Measurements from ENCODE around the gene GTF2IRD1. TPM values are rescaled to one million over a fixed set of nuclear protein-coding genes. Genes with fewer than 3 reads are reported as not detected.
A peak's percentile ranks its signal among the peaks of the same experiment; 100 is the strongest.

Gene GTF2IRD1
- total RNA-seq, 4 donors from 2014 or later: 11.5 to 39.1 (median 22.5) TPM

- Histone ChIP-seq H3K9me3 (no peaks in the 10 kb centered on the region), H3K4me3 (no peak overlapping the region), H3K4me1 (no peaks in the 10 kb centered on the region), H3K36me3 (no peaks in the 10 kb centered on the region), H3K27me3 (no peaks in the 10 kb centered on the region), H3K27ac (peak overlapping the region; percentile 95 to 98)
- TF ChIP-seq CTCF (IDR thresholded peaks at IDR 0.05) (no peak), POLR2A (IDR thresholded peaks at IDR 0.05) (no peak)
- no peak for DNase-seq
- intact Hi-C loops (cut with DNase I; ENCODE audit: low total_unique reads): no loop called here
Observed at GRCh38 chr7:74455291-74455804, 1.6 kb downstream of the GTF2IRD1 start.

- DNase-seq: no peak
- Histone ChIP-seq H3K9me3 (no peaks in the 10 kb centered on the region), H3K36me3 (no peaks in the 10 kb centered on the region), H3K4me1 (no peaks in the 10 kb centered on the region), H3K27ac (peak overlapping the region; percentile 95 to 98), H3K27me3 (no peaks in the 10 kb centered on the region), H3K4me3 (no peak overlapping the region)
- intact Hi-C loops (cut with DNase I; ENCODE audit: low total_unique reads): no loop called here
- TF ChIP-seq CTCF (IDR thresholded peaks at IDR 0.05) (no peak), POLR2A (IDR thresholded peaks at IDR 0.05) (no peak)
Observed at GRCh38 chr7:74455928-74456327, 2.2 kb downstream of the GTF2IRD1 start.

- Histone ChIP-seq H3K36me3 (no peaks in the 10 kb centered on the region), H3K4me3 (no peak overlapping the region), H3K27me3 (no peaks in the 10 kb centered on the region), H3K9me3 (no peaks in the 10 kb centered on the region), H3K27ac (peak overlapping the region in 1 of 2 donors; percentile 98), H3K4me1 (no peaks in the 10 kb centered on the region)
- intact Hi-C loops (cut with DNase I; ENCODE audit: low total_unique reads): no loop called here
- DNase-seq: no peak
- TF ChIP-seq CTCF (IDR thresholded peaks at IDR 0.05): no peak
- TF ChIP-seq POLR2A (IDR thresholded peaks at IDR 0.05): no peak
Observed at GRCh38 chr7:74457007-74457406, 3.3 kb downstream of the GTF2IRD1 start.

GRCh38 chr7:74461970-74462706, 8.4 kb downstream of the GTF2IRD1 start:
- peak overlapping the region in 1 of 2 donors; percentile 33 for H3K27ac ChIP-seq
- intact Hi-C loops (cut with DNase I; ENCODE audit: low total_unique reads): no loop called here

More at GRCh38 chr7:74461970-74462706, 8.4 kb downstream of the GTF2IRD1 start:
- Histone ChIP-seq H3K4me1 (no peaks in the 10 kb centered on the region), H3K36me3 (no peaks in the 10 kb centered on the region), H3K27me3 (no peaks in the 10 kb centered on the region), H3K4me3 (no peak overlapping the region), H3K9me3 (no peaks in the 10 kb centered on the region)
- no peak for DNase-seq
- no peak for TF ChIP-seq POLR2A (IDR thresholded peaks at IDR 0.05)
- TF ChIP-seq CTCF (IDR thresholded peaks at IDR 0.05): no peak
